GM20431 (cell line): Measurements from ENCODE around the gene CACNG4.

ENCODE experiments used
- in situ Hi-C: fragments of 300-500 bp; cut with MseI, MboI; formaldehyde crosslinking; loops from one replicate; pipeline ENCODE4 v1.15.0; 2020; ENCODE audit warnings: low sequenced_read_pairs; ENCODE audit not compliant: unreplicated experiment

Gene CACNG4

DNA sequence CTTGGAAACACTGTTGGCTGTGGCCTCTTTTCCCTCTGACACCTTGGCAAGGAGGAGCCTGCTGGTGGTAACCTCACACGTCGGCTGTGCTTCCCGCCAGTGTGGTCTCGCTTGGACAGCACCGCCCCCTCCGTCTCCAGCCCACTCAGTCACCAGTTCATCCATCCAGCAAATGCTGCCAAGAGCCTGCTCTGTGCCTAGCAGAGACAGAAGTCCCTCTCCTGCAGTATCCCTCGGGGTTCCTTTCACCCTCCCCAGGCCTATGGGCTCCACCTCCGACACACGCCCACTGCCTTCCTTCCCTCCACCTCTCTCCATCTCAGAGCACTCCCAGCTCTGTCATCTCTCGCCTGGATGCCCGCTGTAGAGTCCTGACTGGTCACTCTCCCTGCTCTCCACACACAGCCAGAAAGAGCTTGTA, 12.3 kb downstream of the CACNG4 start:
- in situ Hi-C loops: no loop called here

DNA sequence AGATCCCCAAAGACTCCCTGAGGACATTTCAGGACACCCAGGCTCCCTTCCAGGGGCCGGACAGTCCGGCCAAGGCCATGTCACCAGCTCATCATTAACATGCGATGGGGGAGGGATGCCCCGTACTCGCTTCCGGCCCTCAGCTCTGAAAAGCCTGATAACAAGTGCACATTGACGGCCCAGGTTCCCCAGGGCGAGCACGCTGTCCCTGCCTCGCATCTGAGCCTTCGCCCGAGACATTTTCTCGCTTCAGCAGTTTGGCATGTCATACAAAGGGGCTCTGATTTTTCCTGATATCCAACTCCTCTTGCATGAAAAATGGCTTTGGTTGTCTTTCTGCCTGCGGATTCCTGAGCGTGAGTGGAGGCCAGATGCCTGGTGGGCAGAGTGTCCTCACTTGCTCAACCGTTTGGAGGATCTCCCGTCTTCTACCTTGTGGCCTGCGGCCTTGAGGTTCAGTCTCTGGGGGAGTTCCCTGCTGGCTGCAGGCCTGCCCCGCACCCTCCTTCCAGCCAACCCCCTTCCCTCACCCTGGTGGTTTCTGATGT, 14.1 kb downstream of the CACNG4 start:
- in situ Hi-C loops: no loop called here

DNA sequence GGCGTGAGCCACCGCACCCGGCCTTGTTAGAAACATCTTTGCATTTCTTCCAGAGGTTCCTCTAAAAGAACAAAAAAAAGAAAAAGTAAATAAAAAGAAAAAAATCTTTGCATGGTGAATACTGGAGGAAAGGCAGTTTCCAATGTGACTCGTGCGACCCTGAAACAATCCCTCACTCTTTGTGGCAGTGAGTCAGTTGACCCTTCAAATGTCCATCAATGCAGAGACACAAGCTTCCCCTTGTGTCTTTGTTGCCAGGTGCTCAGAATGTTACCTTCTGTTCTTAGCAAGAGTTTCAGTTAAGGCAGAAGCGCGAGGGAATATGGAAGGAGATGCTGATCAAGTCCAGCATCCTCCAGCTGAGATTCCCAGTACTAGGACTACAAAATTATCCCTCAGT, 16.4 kb downstream of the CACNG4 start:
- in situ Hi-C loops: no loop called here

GRCh38 chr17:66981983-66982508, 17.5 kb downstream of the CACNG4 start:
- in situ Hi-C loops: no loop called here

DNA sequence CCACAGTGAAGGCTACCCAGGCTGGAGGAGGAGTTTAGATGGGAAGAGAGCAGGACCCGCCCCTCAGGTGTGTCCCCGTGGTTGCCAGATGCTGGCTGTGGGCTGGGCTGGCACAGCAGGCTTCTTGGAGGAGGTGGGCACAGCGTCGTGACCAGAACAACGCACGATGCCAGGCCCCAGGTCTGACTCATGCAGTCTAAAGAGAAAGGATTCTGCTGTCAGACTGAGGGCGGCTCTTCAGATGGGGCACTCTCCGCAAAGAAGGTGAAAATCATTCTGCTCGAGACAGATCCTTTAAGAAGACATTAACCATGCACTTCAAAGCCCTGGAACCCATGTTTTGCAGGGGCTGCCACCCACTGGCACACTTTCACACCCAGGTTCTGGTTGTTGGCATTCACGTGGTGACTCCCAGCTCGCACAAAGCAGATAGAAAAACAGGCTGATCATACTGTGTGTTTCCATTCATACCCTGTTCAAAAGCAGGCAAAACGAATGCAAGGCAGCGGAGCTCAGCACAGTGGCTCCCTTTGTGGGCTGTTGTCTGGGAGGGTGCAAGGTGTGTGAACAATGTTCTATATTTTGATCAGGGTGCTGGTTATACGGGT, 19.0 kb downstream of the CACNG4 start:
- in situ Hi-C loops: no loop called here

- in situ Hi-C loops: no loop called here
Observed at GRCh38 chr17:66984730-66985129, 20.2 kb downstream of the CACNG4 start.

DNA sequence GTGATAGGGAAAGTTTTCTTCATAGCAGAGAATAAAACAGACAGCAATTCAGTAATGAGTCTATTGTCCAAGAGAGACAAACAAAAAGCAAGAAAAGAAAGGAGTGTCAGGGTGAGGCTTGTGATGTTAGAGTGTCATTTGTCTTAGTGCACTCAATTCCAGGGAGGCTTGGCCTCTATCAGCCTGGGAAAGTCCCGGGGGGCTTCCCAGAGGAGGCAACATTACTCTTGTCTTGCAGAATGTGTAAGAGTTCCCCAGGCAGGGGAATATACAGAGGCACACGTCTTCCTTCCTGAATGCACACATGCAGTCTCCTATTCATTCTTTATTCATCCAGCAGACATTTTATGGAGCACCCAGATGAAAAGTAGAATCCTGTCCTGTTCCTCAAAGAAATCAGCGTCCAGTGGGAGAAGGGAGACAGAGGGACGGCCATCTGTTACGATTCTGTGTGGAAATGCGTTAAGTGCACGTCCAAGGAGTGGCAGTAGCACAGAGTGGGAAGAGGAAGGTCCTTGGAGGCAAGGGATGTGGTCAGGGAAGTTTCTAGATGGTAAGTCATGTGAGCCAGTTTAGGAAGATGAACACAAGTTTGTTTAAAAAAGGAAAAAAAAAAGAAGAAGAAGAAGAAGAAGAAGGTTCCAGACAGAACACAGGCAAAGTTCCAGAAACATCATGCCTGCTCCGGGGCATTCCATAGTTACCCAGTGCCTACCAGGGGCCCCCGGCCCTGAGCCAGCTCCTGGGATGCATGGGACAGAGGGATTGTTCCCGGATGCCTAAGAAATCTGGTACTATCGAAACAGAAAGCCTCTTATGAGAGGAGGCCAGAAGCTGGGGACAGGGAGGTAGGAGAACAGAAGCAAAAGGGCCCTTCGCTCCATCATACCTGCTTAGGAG, 21.1 kb downstream of the CACNG4 start:
- in situ Hi-C loops: no loop called here

GRCh38 chr17:66986659-66987058, 22.2 kb downstream of the CACNG4 start:
- in situ Hi-C loops: no loop called here

DNA sequence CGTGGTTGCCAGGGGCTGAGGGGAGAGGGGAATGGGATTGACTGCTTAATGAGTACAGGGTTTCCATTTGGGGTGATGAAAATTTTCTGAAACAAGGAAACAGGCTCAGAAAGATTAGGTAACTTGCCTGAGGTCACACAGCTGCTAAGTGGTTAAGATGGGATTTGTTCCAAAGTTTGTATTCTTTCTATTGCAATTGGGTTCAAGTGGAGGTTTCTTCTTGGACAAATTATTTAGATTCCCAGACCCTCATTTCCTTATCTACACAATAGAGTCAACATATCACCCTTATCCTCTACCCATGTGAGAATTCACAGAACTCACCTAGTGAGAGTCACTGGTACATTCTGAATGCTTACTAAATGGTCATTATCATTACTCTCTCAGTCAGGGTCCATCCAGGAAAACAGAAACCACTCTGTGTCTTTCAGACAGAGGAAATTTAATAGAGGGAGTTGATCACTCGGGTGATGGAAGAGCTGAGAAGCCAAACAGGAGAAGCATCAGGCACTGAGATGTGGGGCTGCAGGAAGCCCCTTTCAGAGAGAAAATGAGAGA, 22.6 kb downstream of the CACNG4 start:
- in situ Hi-C loops: no loop called here

GRCh38 chr17:66988069-66988798, 23.7 kb downstream of the CACNG4 start:
- in situ Hi-C loops: no loop called here

DNA sequence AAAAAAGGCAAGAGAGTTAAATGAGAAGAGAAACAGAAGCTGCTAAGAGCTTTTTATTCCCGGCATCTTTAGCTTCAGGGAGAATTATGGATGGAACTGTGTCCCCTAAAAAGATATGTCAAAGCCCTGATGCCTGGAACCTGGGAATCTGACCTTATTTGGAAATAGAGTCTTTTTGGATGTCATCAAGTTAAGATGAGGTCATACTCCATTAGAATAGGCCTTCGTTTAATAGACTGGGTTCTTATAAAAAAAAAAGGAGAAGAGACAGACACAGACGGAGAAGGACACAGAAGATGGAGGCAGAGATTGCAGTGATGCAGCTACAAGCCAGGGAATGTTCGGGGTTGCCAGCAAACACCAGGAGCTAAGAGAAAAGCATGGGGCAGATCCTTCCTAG, 24.6 kb downstream of the CACNG4 start:
- in situ Hi-C loops: no loop called here

GRCh38 chr17:66989579-66989978, 25.1 kb downstream of the CACNG4 start:
- in situ Hi-C loops: no loop called here

DNA sequence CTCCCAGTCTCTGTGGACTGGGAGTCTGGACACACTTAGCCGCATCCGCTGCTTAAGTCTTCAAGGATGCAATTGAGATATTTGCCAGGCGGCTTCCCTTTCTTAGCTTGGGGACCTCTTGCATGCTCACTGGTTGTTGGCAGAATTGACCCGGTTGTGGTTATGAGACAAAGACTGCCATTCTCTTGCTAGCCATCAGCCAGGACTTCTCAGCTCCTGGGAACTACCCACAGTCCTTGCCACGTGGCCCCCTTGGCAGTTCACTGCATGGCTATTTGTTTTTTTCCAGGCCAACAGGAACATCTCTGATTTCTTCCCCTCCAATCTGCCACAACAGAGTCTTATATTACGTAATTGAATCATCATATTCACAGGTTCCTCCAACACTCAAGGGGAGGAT, 25.5 kb downstream of the CACNG4 start:
- in situ Hi-C loops: no loop called here

DNA sequence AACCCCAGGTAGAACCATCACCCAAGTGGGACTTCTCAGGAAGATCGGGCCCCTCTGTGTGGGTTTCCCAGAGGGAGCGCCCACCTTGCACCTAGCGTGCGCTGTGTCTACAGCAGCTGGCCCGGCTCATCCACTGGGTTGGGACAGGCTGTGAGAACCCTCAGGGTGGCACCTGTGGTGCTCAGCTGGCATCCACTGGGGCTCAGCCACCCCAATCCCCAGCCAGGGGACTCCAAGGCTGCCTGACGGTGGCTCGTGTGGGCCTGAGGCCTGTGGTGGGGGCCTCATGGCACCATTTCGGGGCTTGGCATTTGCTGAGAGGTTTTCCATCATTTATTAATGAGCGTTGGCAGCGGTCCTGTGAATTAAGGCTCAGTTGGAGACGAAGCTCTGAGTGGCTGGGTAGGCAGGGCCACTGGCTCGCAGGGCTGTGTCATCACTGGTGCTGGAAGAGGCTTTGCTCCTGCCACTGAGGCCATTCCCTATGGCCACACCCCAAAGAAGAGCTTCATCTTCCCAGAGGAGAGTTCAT, 28.5 kb downstream of the CACNG4 start:
- in situ Hi-C loops: no loop called here

DNA sequence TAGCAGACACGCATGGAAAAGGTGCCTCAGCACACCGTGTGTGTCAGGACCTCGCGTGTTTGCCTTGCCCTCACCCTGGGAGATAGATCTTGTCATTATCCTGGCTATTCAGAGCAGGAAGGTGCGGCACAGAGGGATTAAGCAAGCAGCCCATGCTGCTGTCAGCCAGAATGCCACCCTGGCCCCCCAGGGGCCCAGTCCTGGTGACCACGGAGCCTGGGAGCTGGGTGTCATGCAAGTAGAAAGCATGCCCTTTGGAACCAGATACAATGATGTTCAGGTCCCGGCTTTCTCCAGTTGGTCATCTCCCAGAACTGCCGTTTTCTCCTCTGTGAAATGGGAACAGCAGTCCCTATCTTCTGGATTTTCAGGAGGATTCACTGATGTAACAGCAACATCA, 29.9 kb downstream of the CACNG4 start:
- in situ Hi-C loops: no loop called here

GRCh38 chr17:66994930-66995535, 30.5 kb downstream of the CACNG4 start:
- in situ Hi-C loops: no loop called here

DNA sequence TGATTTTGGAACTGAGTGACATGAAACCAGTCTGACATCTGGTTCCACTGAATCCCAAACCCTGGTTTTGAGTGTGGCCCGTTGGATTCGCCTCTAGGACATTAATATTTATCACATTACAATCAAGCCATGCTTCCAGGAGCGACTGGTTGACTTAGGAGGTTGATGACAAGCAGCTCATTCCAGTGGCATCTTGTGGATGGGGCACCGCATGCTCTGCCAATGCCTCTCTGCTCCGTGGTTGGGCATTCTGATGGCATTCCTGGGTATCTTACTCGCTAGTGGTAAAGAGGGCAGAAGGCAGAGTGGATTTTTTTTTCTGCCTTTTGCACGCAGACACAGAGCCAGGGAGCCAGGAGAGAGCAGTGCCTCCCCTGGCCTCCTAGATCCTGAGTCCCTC, 31.4 kb downstream of the CACNG4 start:
- in situ Hi-C loops: no loop called here

- in situ Hi-C loops: no loop called here
Observed at GRCh38 chr17:66996926-66997325, 32.4 kb downstream of the CACNG4 start.

- in situ Hi-C loops: no loop called here
Observed at GRCh38 chr17:67003231-67003630, 38.7 kb downstream of the CACNG4 start.

GRCh38 chr17:67004181-67004580, 39.7 kb downstream of the CACNG4 start:
- in situ Hi-C loops: no loop called here
